Globus pallidus (tissue), 1 donor: Measurements from ENCODE around the gene SPINK4.

Experiments used
- DNase-seq: peaks from one replicate; pipeline ENCODE4 v3.0.0-alpha.2; 2015; ENCODE audit warnings: low spot score

Gene SPINK4

GRCh38 chr9:33239921-33240320 is at the start of gene SPINK4:
Gene SPINK4, plus strand, starts transcription at chr9:33240167. Its CDS starts 42 bp downstream, at chr9:33240209.
- no peak for DNase-seq

GRCh38 chr9:33192493-33193255 is 47.3 kb upstream of the SPINK4 start:
- DNase-seq: no peak

GRCh38 chr9:33193818-33194217 is 46.1 kb upstream of the SPINK4 start:
- no peak for DNase-seq

- no peak for DNase-seq
Measured at GRCh38 chr9:33196736-33197135, 43.2 kb upstream of the SPINK4 start.

- DNase-seq: no peak
Measured at GRCh38 chr9:33197279-33198152, 42.5 kb upstream of the SPINK4 start.

- peak; percentile 33 for DNase-seq
Measured at GRCh38 chr9:33198165-33198564, 41.8 kb upstream of the SPINK4 start.

GRCh38 chr9:33202018-33202417 is 37.9 kb upstream of the SPINK4 start:
- DNase-seq: no peak

- no peak for DNase-seq
Measured at GRCh38 chr9:33202552-33203201, 37.3 kb upstream of the SPINK4 start.

- DNase-seq: no peak
Measured at GRCh38 chr9:33209394-33209793, 30.6 kb upstream of the SPINK4 start.

- no peak for DNase-seq
Measured at GRCh38 chr9:33210006-33210715, 29.8 kb upstream of the SPINK4 start.

GRCh38 chr9:33211695-33212393 is 28.1 kb upstream of the SPINK4 start:
- DNase-seq: no peak

- DNase-seq: peak; percentile 5
Measured at GRCh38 chr9:33220681-33221567, 19.0 kb upstream of the SPINK4 start.

- DNase-seq: no peak
Measured at GRCh38 chr9:33221568-33221884, 18.4 kb upstream of the SPINK4 start.

GRCh38 chr9:33222031-33222430 is 17.9 kb upstream of the SPINK4 start:
- DNase-seq: no peak

- no peak for DNase-seq
Measured at GRCh38 chr9:33223696-33224095, 16.3 kb upstream of the SPINK4 start.

GRCh38 chr9:33225319-33226147 is 14.4 kb upstream of the SPINK4 start:
- DNase-seq: peak; percentile 57

- peak; percentile 8 for DNase-seq
Measured at GRCh38 chr9:33227008-33227398, 13.0 kb upstream of the SPINK4 start.

- no peak for DNase-seq
Measured at GRCh38 chr9:33227741-33228140, 12.2 kb upstream of the SPINK4 start.

GRCh38 chr9:33228606-33229005 is 11.4 kb upstream of the SPINK4 start:
- no peak for DNase-seq
